Measurements from ENCODE around the gene OR4D1. TPM values are rescaled to one million over a fixed set of nuclear protein-coding genes. Genes with fewer than 3 reads are reported as not detected.

The OR4D1 gene
- total and polyA plus RNA-seq, 4 donors = under 0.01 TPM; not detected in 3

- Histone ChIP-seq H3K4me3 (ENCODE audit: low read depth in 1 of 3, low read length in 3 of 3) (no peak overlapping the region), H3K9ac (ENCODE audit: low read depth in 1 of 2, low read length in 2 of 2) (no peak overlapping the region), H3K36me3 (ENCODE audit: control insufficient read depth in 4 of 4, insufficient read depth in 3 of 4, low read depth in 1 of 4, low read length in 3 of 4) (no peaks in the 10 kb centered on the region), H3K4me1 (ENCODE audit: control insufficient read depth in 4 of 4, insufficient read depth in 4 of 4, low read length in 3 of 4) (no peaks in the 10 kb centered on the region), H3K27me3 (ENCODE audit: control insufficient read depth in 4 of 4, insufficient read depth in 4 of 4, low read length in 3 of 4) (peaks cover 0 to 4% (median under 1%) of the 10 kb centered on the region in 4 donors), H3K27ac (ENCODE audit: low read depth in 1 of 2, low read length in 2 of 2) (no peak overlapping the region), H3K9me3 (ENCODE audit: control insufficient read depth in 4 of 4, low read length in 3 of 4) (no peaks in the 10 kb centered on the region)
- 77% methylated on average over 4 of the region's 4 CpGs for WGBS
- TF ChIP-seq NR2F2 (IDR thresholded peaks at IDR 0.05) (no peak), FOXA1 (IDR thresholded peaks at IDR 0.05) (no peak), SP1 (IDR thresholded peaks at IDR 0.05) (no peak), JUND (IDR thresholded peaks at IDR 0.05) (no peak), REST (IDR thresholded peaks at IDR 0.05) (no peak), RXRA (IDR thresholded peaks at IDR 0.05) (no peak), HNF4A (conservative IDR thresholded peaks at IDR 0.05) (no peak), CTCF (IDR thresholded peaks at IDR 0.05; ENCODE audit: low read depth, low read length, missing input control) (no peak), GABPA (IDR thresholded peaks at IDR 0.05 in 1 of 2, conservative IDR thresholded peaks at IDR 0.05 in 1 of 2) (no peak), RAD21 (IDR thresholded peaks at IDR 0.05) (no peak), HNF4G (IDR thresholded peaks at IDR 0.05) (no peak), FOXA2 (IDR thresholded peaks at IDR 0.05) (no peak), YY1 (IDR thresholded peaks at IDR 0.05) (no peak)
- TF ChIP-seq, protein P1, sequence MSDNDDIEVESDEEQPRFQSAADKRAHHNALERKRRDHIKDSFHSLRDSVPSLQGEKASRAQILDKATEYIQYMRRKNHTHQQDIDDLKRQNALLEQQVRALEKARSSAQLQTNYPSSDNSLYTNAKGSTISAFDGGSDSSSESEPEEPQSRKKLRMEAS (IDR thresholded peaks at IDR 0.05) = no peak
- TF ChIP-seq, protein P2, sequence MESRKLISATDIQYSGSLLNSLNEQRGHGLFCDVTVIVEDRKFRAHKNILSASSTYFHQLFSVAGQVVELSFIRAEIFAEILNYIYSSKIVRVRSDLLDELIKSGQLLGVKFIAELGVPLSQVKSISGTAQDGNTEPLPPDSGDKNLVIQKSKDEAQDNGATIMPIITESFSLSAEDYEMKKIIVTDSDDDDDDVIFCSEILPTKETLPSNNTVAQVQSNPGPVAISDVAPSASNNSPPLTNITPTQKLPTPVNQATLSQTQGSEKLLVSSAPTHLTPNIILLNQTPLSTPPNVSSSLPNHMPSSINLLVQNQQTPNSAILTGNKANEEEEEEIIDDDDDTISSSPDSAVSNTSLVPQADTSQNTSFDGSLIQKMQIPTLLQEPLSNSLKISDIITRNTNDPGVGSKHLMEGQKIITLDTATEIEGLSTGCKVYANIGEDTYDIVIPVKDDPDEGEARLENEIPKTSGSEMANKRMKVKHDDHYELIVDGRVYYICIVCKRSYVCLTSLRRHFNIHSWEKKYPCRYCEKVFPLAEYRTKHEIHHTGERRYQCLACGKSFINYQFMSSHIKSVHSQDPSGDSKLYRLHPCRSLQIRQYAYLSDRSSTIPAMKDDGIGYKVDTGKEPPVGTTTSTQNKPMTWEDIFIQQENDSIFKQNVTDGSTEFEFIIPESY (IDR thresholded peaks at IDR 0.05) = no peak
- DNase-seq (ENCODE audit: low spot score) = no peak
Measured at GRCh38 chr17:58113947-58114346, 34.2 kb upstream of the OR4D1 start.

GRCh38 chr17:58117382-58117781 is 30.8 kb upstream of the OR4D1 start:
- no peak overlapping the region for H3K4me3 ChIP-seq (ENCODE audit: low read depth in 1 of 3, low read length in 3 of 3)
- 88% methylated on average over 5 of the region's 5 CpGs for WGBS
- no peaks in the 10 kb centered on the region for H3K36me3 ChIP-seq (ENCODE audit: control insufficient read depth in 4 of 4, insufficient read depth in 3 of 4, low read depth in 1 of 4, low read length in 3 of 4)
- H3K27me3 ChIP-seq (ENCODE audit: control insufficient read depth in 4 of 4, insufficient read depth in 4 of 4, low read length in 3 of 4) = peaks cover 0 to 4% (median under 1%) of the 10 kb centered on the region in 4 donors
- H3K9ac ChIP-seq (ENCODE audit: low read depth in 1 of 2, low read length in 2 of 2) = no peak overlapping the region
- DNase-seq (ENCODE audit: low spot score) = no peak
- no peaks in the 10 kb centered on the region for H3K9me3 ChIP-seq (ENCODE audit: control insufficient read depth in 4 of 4, low read length in 3 of 4)
- H3K27ac ChIP-seq (ENCODE audit: low read depth in 1 of 2, low read length in 2 of 2) = no peak overlapping the region
- no peaks in the 10 kb centered on the region for H3K4me1 ChIP-seq (ENCODE audit: control insufficient read depth in 4 of 4, insufficient read depth in 4 of 4, low read length in 3 of 4)
- TF ChIP-seq TAF1 (conservative IDR thresholded peaks at IDR 0.05) (no peak), HNF4A (conservative IDR thresholded peaks at IDR 0.05) (no peak), NR2F2 (IDR thresholded peaks at IDR 0.05) (no peak), FOXA2 (IDR thresholded peaks at IDR 0.05) (no peak), SP1 (IDR thresholded peaks at IDR 0.05) (no peak), RAD21 (IDR thresholded peaks at IDR 0.05) (no peak), YY1 (IDR thresholded peaks at IDR 0.05) (no peak), ATF3 (IDR thresholded peaks at IDR 0.05) (no peak), FOXA1 (IDR thresholded peaks at IDR 0.05) (no peak), JUND (IDR thresholded peaks at IDR 0.05) (no peak), REST (IDR thresholded peaks at IDR 0.05) (no peak), CTCF (IDR thresholded peaks at IDR 0.05; ENCODE audit: low read depth, low read length, missing input control) (no peak)
- TF ChIP-seq, protein P1 (IDR thresholded peaks at IDR 0.05) = no peak

All from liver (tissue), 9 donors.